HepG2 (cell line): ENCODE results near the gene CYP27A1. TPM values are rescaled to one million over a fixed set of nuclear protein-coding genes. Genes with fewer than 3 reads are reported as not detected.
"Not testable (repeated sequence)": the region's sequence is repeated elsewhere in the genome, so short reads cannot be mapped to it uniquely, and the experiment has no call there.

Experiments used
- ATAC-seq: fragments of 200-7000 bp; cut with Tn5 transposase; 3 replicates; pipeline ENCODE4 v1.9.1; 2020; ENCODE audit warnings: mild to moderate bottlenecking, moderate library complexity
- BruUV-seq: library from RNA; stranded (reverse); fragments of 400-500 nt; replicated peaks from 2 replicates; lab custom pipeline; 2021; lab: Mats Ljungman, UMichigan
- CTCF ChIA-PET: fragments of 300-600 bp; formaldehyde crosslinking; extraction: SDS; loops from one replicate; lab custom pipeline; 2021; ENCODE audit warnings: low total read pairs, inconsistent platforms, low intra/inter-chr PET ratio; lab: Yijun Ruan, JAX
- POLR2A ChIA-PET: fragments of 350-600 bp; sonication (Branson Sonifier 250); formaldehyde crosslinking; loops from one replicate; lab custom pipeline; 2020; ENCODE audit warnings: antibody characterized with exemption, inconsistent platforms; lab: Yijun Ruan, JAX
- DNase-seq: peaks from one replicate; pipeline ENCODE4 v3.0.0-alpha.2; 2015; ENCODE audit warnings: low spot score
- FAIRE-seq: peaks from 3 replicates; lab custom pipeline; 2011; peaks lifted over from hg19 to GRCh38; lab: Jason Lieb, UNC
- H2AFZ ChIP-seq: one replicate; pipeline ENCODE4 v1.6.1; 2011; ENCODE audit warnings: low read length, inconsistent platforms
- H3K27ac ChIP-seq: fragments of 300-600 bp; 3 replicates; pipeline ENCODE4 v1.8.0; 2011; ENCODE audit warnings: mixed run types, mild to moderate bottlenecking, mixed read lengths, low read length, inconsistent platforms; ENCODE audit not compliant: insufficient read depth; ENCODE audit errors: extremely low read length
- H3K27me3 ChIP-seq, 2 experiments: fragments of 200-600 bp in 1 of 2; 2 replicates in 1 of 2; 3 replicates in 1 of 2; pipeline versions ENCODE4 v1.6.0 to v1.8.0; 2011; ENCODE audit warnings: low read length in 2 of 2, mild to moderate bottlenecking in 2 of 2, moderate library complexity in 2 of 2, inconsistent platforms in 1 of 2; ENCODE audit not compliant: insufficient read depth in 2 of 2, control insufficient read depth in 1 of 2
- H3K36me3 ChIP-seq, 2 experiments: fragments of 200-600 bp in 1 of 2; replicated peaks in 1 of 2; 2 replicates in 1 of 2; 3 replicates in 1 of 2; pipeline versions ENCODE4 v1.5.1 to v1.8.0; 2011; ENCODE audit warnings: low read length in 2 of 2, inconsistent platforms in 1 of 2; ENCODE audit not compliant: insufficient read depth in 2 of 2, control insufficient read depth in 1 of 2
- H3K4me1 ChIP-seq: 2 replicates; pipeline ENCODE4 v1.5.1; 2012; ENCODE audit warnings: low read length, inconsistent platforms; ENCODE audit not compliant: insufficient read depth
- H3K4me2 ChIP-seq: 2 replicates; pipeline ENCODE4 v1.6.0; 2011; ENCODE audit warnings: low read depth, low read length, inconsistent platforms
- H3K4me3 ChIP-seq, 3 experiments: fragments of 200-600 bp in 1 of 3; sonication (generic), shearing (Covaris generic) in 1 of 3; replicated peaks in 1 of 3; 2 replicates each; pipeline ENCODE4 v1.5.1; 2011 to 2016; ENCODE audit warnings: low read length in 3 of 3, inconsistent platforms in 2 of 3, low read depth in 2 of 3, mild to moderate bottlenecking in 2 of 3, control low read depth in 1 of 3, mixed read lengths in 1 of 3; ENCODE audit not compliant: insufficient read depth in 1 of 3
- H3K79me2 ChIP-seq: one replicate; pipeline ENCODE4 v1.6.1; 2011; ENCODE audit warnings: low read length, inconsistent platforms; ENCODE audit not compliant: insufficient read depth
- H3K9ac ChIP-seq: 2 replicates; pipeline ENCODE4 v1.6.0; 2011; ENCODE audit warnings: mild to moderate bottlenecking, low read depth, low read length, inconsistent platforms; ENCODE audit not compliant: insufficient read depth
- H3K9me3 ChIP-seq: 2 replicates; pipeline ENCODE4 v1.5.1; 2012; ENCODE audit warnings: mild to moderate bottlenecking, low read length
- H4K20me1 ChIP-seq: 2 replicates; pipeline ENCODE4 v1.6.0; 2011; ENCODE audit warnings: inconsistent platforms, mild to moderate bottlenecking, low read length, moderate library complexity; ENCODE audit not compliant: insufficient read depth
- CEBPG ChIP-seq: IDR thresholded peaks from 2 replicates; pipeline ENCODE4 v1.6.1; 2016
- EP300 ChIP-seq, 3 experiments: sonication (generic) in 1 of 3; formaldehyde crosslinking in 1 of 3; IDR thresholded peaks; 2 replicates each; pipeline versions ENCODE4 v1.5.1 to v1.6.1; 2011 to 2020; ENCODE audit warnings: low read depth in 2 of 3, low read length in 2 of 3, borderline replicate concordance in 1 of 3, improper control_type of control experiment in 1 of 3, mild to moderate bottlenecking in 1 of 3, missing genetic modification reagents in 1 of 3, moderate library complexity in 1 of 3
- HNRNPK ChIP-seq: fragments of 200-400 bp; formaldehyde crosslinking; IDR thresholded peaks from 2 replicates; pipeline ENCODE4 v1.6.1; 2018; ENCODE audit warnings: low read length, low read depth, moderate library complexity, mild to moderate bottlenecking; ENCODE audit not compliant: poor library complexity, severe bottlenecking
- HOXA3 ChIP-seq: sonication (generic); formaldehyde crosslinking; IDR thresholded peaks from 2 replicates; pipeline ENCODE4 v1.5.0; 2020; ENCODE audit warnings: missing genetic modification reagents
- HOXD1 ChIP-seq: sonication (generic); formaldehyde crosslinking; IDR thresholded peaks from 2 replicates; pipeline ENCODE4 v1.5.0; 2020; ENCODE audit warnings: missing genetic modification reagents
- SOX13 ChIP-seq, 3 experiments: fragments of 450-650 bp in 1 of 3; sonication (generic) in 1 of 3; formaldehyde crosslinking in 1 of 3; IDR thresholded peaks in 2 of 3; conservative IDR thresholded peaks in 1 of 3; 2 replicates each; pipeline versions ENCODE4 v1.5.0 to v1.6.1; 2016 to 2020; ENCODE audit warnings: antibody characterized with exemption in 1 of 3, mild to moderate bottlenecking in 1 of 3, missing compliant biosample characterization in 1 of 3, missing genetic modification reagents in 1 of 3, moderate library complexity in 1 of 3
- SOX5 ChIP-seq: IDR thresholded peaks from 2 replicates; pipeline ENCODE4 v1.6.1; 2016; ENCODE audit warnings: borderline replicate concordance
- SP5 ChIP-seq: IDR thresholded peaks from 2 replicates; pipeline ENCODE4 v1.6.1; 2016; ENCODE audit warnings: low read depth, borderline replicate concordance
- ZNF275 ChIP-seq: sonication (generic); formaldehyde crosslinking; IDR thresholded peaks from 2 replicates; pipeline ENCODE4 v1.8.0; 2022; ENCODE audit warnings: missing genetic modification reagents, mild to moderate bottlenecking, inconsistent platforms, borderline replicate concordance
- WGBS: methylation state at CpG from one replicate; pipeline ENCODE4 v1.1.6; 2017; ENCODE audit warnings: low lambda C conversion rate; 5-methylcytosine and 5-hydroxymethylcytosine counted together
- in situ Hi-C: cut with HindIII; loops from 2 replicates; pipeline ENCODE4 v1.10.0; 2017; ENCODE audit warnings: low pct_unique_long_range_greater_than_20kb; ENCODE audit not compliant: extremely low pct_ligation_motif_present
- intact Hi-C: fragments of 100-400 bp; cut with micrococcal nuclease; formaldehyde crosslinking; loops from one replicate; pipeline ENCODE4 v1.10.0; 2022; ENCODE audit not compliant: unreplicated experiment
- polyA plus RNA-seq, 8 experiments: library from polyadenylated mRNA; depleted of rRNA in 3 of 8; stranded (reverse) in 7 of 8; unstranded in 1 of 8; fragments of >200 nt; fragmentation: Illumina TruSeq in 4 of 8; extraction: Trizol in 4 of 8; gene quantifications; 2 replicates each; pipeline versions ENCODE4 v1.2.1 to v1.2.3, GENCODE V29; 2011 to 2016; ENCODE audit warnings: low read depth in 4 of 8, missing spikeins in 1 of 8, mixed read lengths in 1 of 8; ENCODE audit not compliant: insufficient read depth in 1 of 8
- total RNA-seq, 5 experiments: library from RNA; depleted of rRNA; stranded (reverse); fragments of >200 nt; fragmentation: Illumina TruSeq; extraction: Trizol; gene quantifications; 2 replicates each; pipeline ENCODE4 v1.2.3, GENCODE V29; 2016; ENCODE audit warnings: low read depth in 1 of 5
- TF ChIP-seq, protein P1 (sequence below): sonication (generic); formaldehyde crosslinking; IDR thresholded peaks from 2 replicates; pipeline ENCODE4 v1.4.0; 2020; ENCODE audit warnings: missing genetic modification reagents
- TF ChIP-seq, protein P2 (sequence below): sonication (generic); formaldehyde crosslinking; IDR thresholded peaks from 2 replicates; pipeline ENCODE4 v1.4.0; 2020; ENCODE audit warnings: missing genetic modification reagents
- TF ChIP-seq, protein P3 (sequence below): sonication (generic); formaldehyde crosslinking; IDR thresholded peaks from 2 replicates; pipeline ENCODE4 v1.4.0; 2020; ENCODE audit warnings: missing genetic modification reagents

CYP27A1 gene
- total and polyA plus RNA-seq, 2 of the 13 experiments (the other 11 are each of a cell fraction or from before 2014, with no cell fraction given): 157 to 266 TPM

- BruUV-seq; H2AFZ ChIP-seq; H3K9me3 ChIP-seq; H3K36me3 ChIP-seq; H4K20me1 ChIP-seq; H3K9ac ChIP-seq; H3K79me2 ChIP-seq; TF ChIP-seq EP300 (CRISPR knock-in tag; IDR thresholded peaks at IDR 0.05; ENCODE audit: borderline replicate concordance); SOX13 (IDR thresholded peaks at IDR 0.05): not testable (repeated sequence)
- Histone ChIP-seq H3K4me1 (peaks cover 29% of the 10 kb centered on the region), H3K4me2 (peak overlapping the region; percentile 82), H3K27ac (peak overlapping the region; percentile 2), H3K27me3 (peaks cover 2 to 29% of the 10 kb centered on the region in 2 experiments; a peak in 3 of 5 replicates), H3K4me3 (peak overlapping the region in 2 of 3 experiments; percentile 34 to 63; a peak in 2 of 6 replicates)
- FAIRE-seq (peak; percentile 23), ATAC-seq (peak; percentile 24), DNase-seq (peak; percentile 63)
- ChIA-PET POLR2A (interaction anchor here (1.1 to 2.6 kb wide), 7 partner anchors 65 to 188 kb away, joined by 3 to 13 read pairs (median 7); partner anchors contain the start of genes BCS1L, CYP27A1, TTLL4 and ZNF142), CTCF (interaction anchor here (1.2 to 3.7 kb wide), 10 partner anchors 41 to 199 kb away, joined by 3 to 241 read pairs (median 14); partner anchors contain the start of genes BCS1L, CYP27A1, TTLL4 and ZNF142)
- in situ Hi-C loops (loop anchor here (25.0 kb wide), 1 partner anchor 110 kb away; no protein-coding TSS in a partner anchor), intact Hi-C loops (loop anchor here (1.0 to 2.0 kb wide), 6 partner anchors 64 to 198 kb away; partner anchors contain the start of genes CYP27A1 and TTLL4)
- WGBS: 42% methylated on average over 18 of the region's 18 CpGs
- TF ChIP-seq CEBPG (CRISPR knock-in tag): peak; percentile 70
- peak; percentile 64; the same call in 1 of the 2 replicates for TF ChIP-seq SP5 (CRISPR knock-in tag)
- TF ChIP-seq, protein P1, sequence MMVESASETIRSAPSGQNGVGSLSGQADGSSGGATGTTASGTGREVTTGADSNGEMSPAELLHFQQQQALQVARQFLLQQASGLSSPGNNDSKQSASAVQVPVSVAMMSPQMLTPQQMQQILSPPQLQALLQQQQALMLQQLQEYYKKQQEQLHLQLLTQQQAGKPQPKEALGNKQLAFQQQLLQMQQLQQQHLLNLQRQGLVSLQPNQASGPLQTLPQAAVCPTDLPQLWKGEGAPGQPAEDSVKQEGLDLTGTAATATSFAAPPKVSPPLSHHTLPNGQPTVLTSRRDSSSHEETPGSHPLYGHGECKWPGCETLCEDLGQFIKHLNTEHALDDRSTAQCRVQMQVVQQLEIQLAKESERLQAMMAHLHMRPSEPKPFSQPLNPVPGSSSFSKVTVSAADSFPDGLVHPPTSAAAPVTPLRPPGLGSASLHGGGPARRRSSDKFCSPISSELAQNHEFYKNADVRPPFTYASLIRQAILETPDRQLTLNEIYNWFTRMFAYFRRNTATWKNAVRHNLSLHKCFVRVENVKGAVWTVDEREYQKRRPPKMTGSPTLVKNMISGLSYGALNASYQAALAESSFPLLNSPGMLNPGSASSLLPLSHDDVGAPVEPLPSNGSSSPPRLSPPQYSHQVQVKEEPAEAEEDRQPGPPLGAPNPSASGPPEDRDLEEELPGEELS (CRISPR knock-in tag): peak; percentile 13; the same call in 1 of the 2 replicates
- TF ChIP-seq, protein P2, sequence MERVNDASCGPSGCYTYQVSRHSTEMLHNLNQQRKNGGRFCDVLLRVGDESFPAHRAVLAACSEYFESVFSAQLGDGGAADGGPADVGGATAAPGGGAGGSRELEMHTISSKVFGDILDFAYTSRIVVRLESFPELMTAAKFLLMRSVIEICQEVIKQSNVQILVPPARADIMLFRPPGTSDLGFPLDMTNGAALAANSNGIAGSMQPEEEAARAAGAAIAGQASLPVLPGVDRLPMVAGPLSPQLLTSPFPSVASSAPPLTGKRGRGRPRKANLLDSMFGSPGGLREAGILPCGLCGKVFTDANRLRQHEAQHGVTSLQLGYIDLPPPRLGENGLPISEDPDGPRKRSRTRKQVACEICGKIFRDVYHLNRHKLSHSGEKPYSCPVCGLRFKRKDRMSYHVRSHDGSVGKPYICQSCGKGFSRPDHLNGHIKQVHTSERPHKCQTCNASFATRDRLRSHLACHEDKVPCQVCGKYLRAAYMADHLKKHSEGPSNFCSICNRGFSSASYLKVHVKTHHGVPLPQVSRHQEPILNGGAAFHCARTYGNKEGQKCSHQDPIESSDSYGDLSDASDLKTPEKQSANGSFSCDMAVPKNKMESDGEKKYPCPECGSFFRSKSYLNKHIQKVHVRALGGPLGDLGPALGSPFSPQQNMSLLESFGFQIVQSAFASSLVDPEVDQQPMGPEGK (CRISPR knock-in tag): peak; percentile 41; the same call in 1 of the 2 replicates
- 0 out of 2 replicates have a peak, but pooled peaks have one; percentile 2 for TF ChIP-seq ZNF275 (CRISPR knock-in tag)
- TF ChIP-seq HNRNPK: peak; percentile 8
- TF ChIP-seq EP300 (IDR thresholded peaks at IDR 0.05; ENCODE audit: low read depth in 2 of 2, low read length in 2 of 2): peak in 1 of 2 experiments; percentile 20; a peak in 1 of 4 replicates
- TF ChIP-seq, protein P3, sequence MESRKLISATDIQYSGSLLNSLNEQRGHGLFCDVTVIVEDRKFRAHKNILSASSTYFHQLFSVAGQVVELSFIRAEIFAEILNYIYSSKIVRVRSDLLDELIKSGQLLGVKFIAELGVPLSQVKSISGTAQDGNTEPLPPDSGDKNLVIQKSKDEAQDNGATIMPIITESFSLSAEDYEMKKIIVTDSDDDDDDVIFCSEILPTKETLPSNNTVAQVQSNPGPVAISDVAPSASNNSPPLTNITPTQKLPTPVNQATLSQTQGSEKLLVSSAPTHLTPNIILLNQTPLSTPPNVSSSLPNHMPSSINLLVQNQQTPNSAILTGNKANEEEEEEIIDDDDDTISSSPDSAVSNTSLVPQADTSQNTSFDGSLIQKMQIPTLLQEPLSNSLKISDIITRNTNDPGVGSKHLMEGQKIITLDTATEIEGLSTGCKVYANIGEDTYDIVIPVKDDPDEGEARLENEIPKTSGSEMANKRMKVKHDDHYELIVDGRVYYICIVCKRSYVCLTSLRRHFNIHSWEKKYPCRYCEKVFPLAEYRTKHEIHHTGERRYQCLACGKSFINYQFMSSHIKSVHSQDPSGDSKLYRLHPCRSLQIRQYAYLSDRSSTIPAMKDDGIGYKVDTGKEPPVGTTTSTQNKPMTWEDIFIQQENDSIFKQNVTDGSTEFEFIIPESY (CRISPR knock-in tag): 0 out of 2 replicates have a peak, but pooled peaks have one; percentile 18
- TF ChIP-seq HOXD1 (CRISPR knock-in tag): 0 out of 2 replicates have a peak, but pooled peaks have one; percentile 11
- TF ChIP-seq HOXA3 (CRISPR knock-in tag): peak; percentile 36; the same call in 1 of the 2 replicates
- peak in 1 of 2 experiments; percentile 34; a peak in 1 of 4 replicates for TF ChIP-seq SOX13 (CRISPR knock-in tag; conservative IDR thresholded peaks at IDR 0.05 in 1 of 2, IDR thresholded peaks at IDR 0.05 in 1 of 2)
- peak; percentile 18; the same call in 1 of the 2 replicates for TF ChIP-seq SOX5
Measured at GRCh38 chr2:218846963-218847362, 65.0 kb downstream of the CYP27A1 start.
